GM12878 (cell line): ENCODE measurements around the gene GGCX. TPM values are rescaled to one million over a fixed set of nuclear protein-coding genes. Genes with fewer than 3 reads are reported as not detected.
A peak's percentile ranks its signal among the peaks of the same experiment; 100 is the strongest.

Source experiments
- BCL11A ChIP-seq: IDR thresholded peaks from 2 replicates; pipeline ENCODE4 v1.6.1; 2011; ENCODE audit warnings: low read depth, low read length
- BMI1 ChIP-seq: fragments of 450-650 bp; IDR thresholded peaks from 2 replicates; pipeline ENCODE4 v1.6.1; 2016; ENCODE audit warnings: mild to moderate bottlenecking, moderate library complexity, borderline replicate concordance
- CBX5 ChIP-seq: sonication (generic); IDR thresholded peaks from 2 replicates; pipeline ENCODE4 v1.6.1; 2016; ENCODE audit warnings: low read depth, moderate library complexity, mild to moderate bottlenecking, inconsistent platforms
- CHD2 ChIP-seq: IDR thresholded peaks from 2 replicates; pipeline ENCODE4 v1.6.1; 2011; ENCODE audit warnings: low read depth, low read length, improper control_type of control experiment, borderline replicate concordance
- EP300 ChIP-seq, 2 experiments: fragments of 150-350 bp in 1 of 2; IDR thresholded peaks; 2 replicates each; pipeline ENCODE4 v1.6.1; 2011 to 2012; ENCODE audit warnings: low read depth in 2 of 2, low read length in 2 of 2, borderline replicate concordance in 1 of 2, improper control_type of control experiment in 1 of 2, inconsistent platforms in 1 of 2; ENCODE audit not compliant: control insufficient read depth in 1 of 2
- FOXK2 ChIP-seq: fragments of 450-650 bp; IDR thresholded peaks from 2 replicates; pipeline ENCODE4 v1.6.1; 2017; ENCODE audit warnings: mild to moderate bottlenecking, moderate library complexity
- FOXM1 ChIP-seq: IDR thresholded peaks from 2 replicates; pipeline ENCODE4 v1.6.1; 2012; ENCODE audit warnings: low read depth, mild to moderate bottlenecking, inconsistent platforms, low read length, moderate library complexity
- IKZF2 ChIP-seq, 2 experiments: fragments of 450-650 bp; IDR thresholded peaks; 2 replicates each; pipeline ENCODE4 v1.6.1; 2017; ENCODE audit warnings: mild to moderate bottlenecking in 2 of 2, moderate library complexity in 2 of 2
- KAT2A ChIP-seq: conservative IDR thresholded peaks from 2 replicates; pipeline ENCODE4 v1.6.1; 2011; ENCODE audit warnings: low read depth, low read length; ENCODE audit not compliant: control insufficient read depth
- KDM1A ChIP-seq: fragments of 200-600 bp; sonication (generic); IDR thresholded peaks from 2 replicates; pipeline ENCODE4 v1.6.1; 2016; ENCODE audit warnings: borderline replicate concordance
- KLF5 ChIP-seq: fragments of 450-650 bp; IDR thresholded peaks from 2 replicates; pipeline ENCODE4 v1.6.1; 2014; ENCODE audit warnings: mild to moderate bottlenecking; ENCODE audit not compliant: partially characterized antibody
- LARP7 ChIP-seq: fragments of 450-650 bp; IDR thresholded peaks from 2 replicates; pipeline ENCODE4 v1.6.1; 2017; ENCODE audit warnings: mild to moderate bottlenecking
- MEF2B ChIP-seq: fragments of 450-650 bp; IDR thresholded peaks from 2 replicates; pipeline ENCODE4 v1.6.1; 2018; ENCODE audit warnings: mild to moderate bottlenecking, moderate library complexity; ENCODE audit not compliant: partially characterized antibody, poor library complexity, severe bottlenecking
- NBN ChIP-seq: fragments of 450-650 bp; IDR thresholded peaks from 2 replicates; pipeline ENCODE4 v1.6.1; 2016
- NFYB ChIP-seq: IDR thresholded peaks from 2 replicates; pipeline ENCODE4 v1.6.1; 2011; ENCODE audit warnings: low read depth, mild to moderate bottlenecking, low read length, improper control_type of control experiment, moderate library complexity; ENCODE audit not compliant: insufficient read depth
- PAX8 ChIP-seq: fragments of 450-650 bp; IDR thresholded peaks from 2 replicates; pipeline ENCODE4 v1.6.1; 2017; ENCODE audit warnings: mild to moderate bottlenecking, moderate library complexity
- POU2F2 ChIP-seq: IDR thresholded peaks from 3 replicates; pipeline ENCODE4 v1.6.1; 2011; ENCODE audit warnings: low read depth, mild to moderate bottlenecking, low read length, borderline replicate concordance
- RAD51 ChIP-seq: fragments of 450-650 bp; IDR thresholded peaks from 2 replicates; pipeline ENCODE4 v1.6.1; 2016; ENCODE audit warnings: moderate library complexity, mild to moderate bottlenecking, inconsistent platforms
- STAT1 ChIP-seq: fragments of 450-650 bp; conservative IDR thresholded peaks from 2 replicates; pipeline ENCODE4 v1.6.1; 2014; ENCODE audit warnings: antibody characterized with exemption, mild to moderate bottlenecking
- ZNF207 ChIP-seq: fragments of 450-650 bp; IDR thresholded peaks from 2 replicates; pipeline ENCODE4 v1.6.1; 2014; ENCODE audit warnings: antibody characterized with exemption, mild to moderate bottlenecking, borderline replicate concordance
- ZNF384 ChIP-seq: IDR thresholded peaks from 2 replicates; pipeline ENCODE4 v1.6.1; 2012; ENCODE audit warnings: low read depth, mild to moderate bottlenecking, low read length, improper control_type of control experiment, borderline replicate concordance
- ZSCAN29 ChIP-seq: fragments of 450-650 bp; IDR thresholded peaks from 2 replicates; pipeline ENCODE4 v1.6.1; 2017; ENCODE audit warnings: mild to moderate bottlenecking, moderate library complexity
- polyA plus RNA-seq, 11 experiments: library from polyadenylated mRNA; depleted of rRNA in 4 of 11; unstranded in 6 of 11; stranded (reverse) in 5 of 11; fragments of >200 nt; fragmentation: Nextera tagmentation in 4 of 11; fragmentation: Illumina TruSeq in 1 of 11; extraction: Ambion mirVana in 4 of 11; extraction: Trizol in 1 of 11; gene quantifications; 1 replicate in 1 of 11; 2 replicates in 10 of 11; pipeline versions ENCODE4 v1.2.1 to v1.2.3, GENCODE V29; 2011 to 2016; ENCODE audit warnings: inconsistent platforms in 2 of 11, missing spikeins in 2 of 11, low read depth in 1 of 11
- total RNA-seq, 4 experiments: library from RNA; depleted of rRNA in 3 of 4; stranded (reverse); fragments of >200 nt in 3 of 4; fragmentation: Illumina TruSeq in 1 of 4; extraction: Trizol in 1 of 4; gene quantifications; 2 replicates each; pipeline versions ENCODE4 v1.2.1 to v1.2.3, GENCODE V29; 2013 to 2021
- TF ChIP-seq, protein P1 (sequence below): fragments of 450-650 bp; IDR thresholded peaks from 2 replicates; pipeline ENCODE4 v1.6.1; 2017; ENCODE audit warnings: antibody characterized with exemption, mild to moderate bottlenecking, moderate library complexity
- TF ChIP-seq, protein P2 (sequence below): IDR thresholded peaks from 2 replicates; pipeline ENCODE4 v1.6.1; 2012; ENCODE audit warnings: low read depth, low read length, improper control_type of control experiment

The GGCX gene
- total and polyA plus RNA-seq, 10 of the 15 experiments (the other 5 are each of a cell fraction or from before 2014, with no cell fraction given): 18.1 to 52.7 (median 25.0) TPM

- TF ChIP-seq, protein P1, sequence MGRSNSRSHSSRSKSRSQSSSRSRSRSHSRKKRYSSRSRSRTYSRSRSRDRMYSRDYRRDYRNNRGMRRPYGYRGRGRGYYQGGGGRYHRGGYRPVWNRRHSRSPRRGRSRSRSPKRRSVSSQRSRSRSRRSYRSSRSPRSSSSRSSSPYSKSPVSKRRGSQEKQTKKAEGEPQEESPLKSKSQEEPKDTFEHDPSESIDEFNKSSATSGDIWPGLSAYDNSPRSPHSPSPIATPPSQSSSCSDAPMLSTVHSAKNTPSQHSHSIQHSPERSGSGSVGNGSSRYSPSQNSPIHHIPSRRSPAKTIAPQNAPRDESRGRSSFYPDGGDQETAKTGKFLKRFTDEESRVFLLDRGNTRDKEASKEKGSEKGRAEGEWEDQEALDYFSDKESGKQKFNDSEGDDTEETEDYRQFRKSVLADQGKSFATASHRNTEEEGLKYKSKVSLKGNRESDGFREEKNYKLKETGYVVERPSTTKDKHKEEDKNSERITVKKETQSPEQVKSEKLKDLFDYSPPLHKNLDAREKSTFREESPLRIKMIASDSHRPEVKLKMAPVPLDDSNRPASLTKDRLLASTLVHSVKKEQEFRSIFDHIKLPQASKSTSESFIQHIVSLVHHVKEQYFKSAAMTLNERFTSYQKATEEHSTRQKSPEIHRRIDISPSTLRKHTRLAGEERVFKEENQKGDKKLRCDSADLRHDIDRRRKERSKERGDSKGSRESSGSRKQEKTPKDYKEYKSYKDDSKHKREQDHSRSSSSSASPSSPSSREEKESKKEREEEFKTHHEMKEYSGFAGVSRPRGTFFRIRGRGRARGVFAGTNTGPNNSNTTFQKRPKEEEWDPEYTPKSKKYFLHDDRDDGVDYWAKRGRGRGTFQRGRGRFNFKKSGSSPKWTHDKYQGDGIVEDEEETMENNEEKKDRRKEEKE: no peak
- TF ChIP-seq ZSCAN29 (no peak), NBN (no peak), CHD2 (no peak), IKZF2 (IDR thresholded peaks at IDR 0.05) (no peak), BMI1 (no peak), MEF2B (no peak), KAT2A (no peak), BCL11A (no peak), KDM1A (no peak), RAD51 (no peak), EP300 (IDR thresholded peaks at IDR 0.05; ENCODE audit: borderline replicate concordance in 1 of 2, control insufficient read depth in 1 of 2, low read depth in 2 of 2, low read length in 2 of 2) (no peak), FOXM1 (0 out of 2 replicates have a peak, but pooled peaks have one; percentile 56), KLF5 (no peak), STAT1 (no peak), PAX8 (no peak), NFYB (no peak), FOXK2 (no peak), POU2F2 (0 out of 3 replicates have a peak, but pooled peaks have one; percentile 40), ZNF384 (no peak), LARP7 (no peak), ZNF207 (no peak), CBX5 (no peak)
- TF ChIP-seq, protein P2, sequence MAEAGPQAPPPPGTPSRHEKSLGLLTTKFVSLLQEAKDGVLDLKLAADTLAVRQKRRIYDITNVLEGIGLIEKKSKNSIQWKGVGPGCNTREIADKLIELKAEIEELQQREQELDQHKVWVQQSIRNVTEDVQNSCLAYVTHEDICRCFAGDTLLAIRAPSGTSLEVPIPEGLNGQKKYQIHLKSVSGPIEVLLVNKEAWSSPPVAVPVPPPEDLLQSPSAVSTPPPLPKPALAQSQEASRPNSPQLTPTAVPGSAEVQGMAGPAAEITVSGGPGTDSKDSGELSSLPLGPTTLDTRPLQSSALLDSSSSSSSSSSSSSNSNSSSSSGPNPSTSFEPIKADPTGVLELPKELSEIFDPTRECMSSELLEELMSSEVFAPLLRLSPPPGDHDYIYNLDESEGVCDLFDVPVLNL: no peak
These were observed 9.3 kb downstream of the GGCX start (continued) for GRCh38 chr2:85551698-85552678.
